SK-N-SH (cell line): ENCODE results near the gene JAG1. TPM values are rescaled to one million over a fixed set of nuclear protein-coding genes. Genes with fewer than 3 reads are reported as not detected.
A peak's percentile ranks its signal among the peaks of the same experiment; 100 is the strongest.

Source experiments
- CTCF ChIA-PET: fragments of 300-600, 350-600 bp; formaldehyde crosslinking; extraction: SDS; loops from one replicate; lab custom pipeline; 2021; lab: Yijun Ruan, JAX
- POLR2A ChIA-PET: fragments of 350-600 bp; sonication (Branson Sonifier 250); formaldehyde crosslinking; extraction: SDS; loops from one replicate; lab custom pipeline; 2020; ENCODE audit warnings: antibody characterized with exemption, inconsistent platforms; lab: Yijun Ruan, JAX
- DNase-seq: peaks from one replicate; pipeline ENCODE4 v3.0.0; 2012
- H2AFZ ChIP-seq: fragments of 200-600 bp; sonication (generic); 2 replicates; pipeline ENCODE4 v1.8.1; 2016; ENCODE audit warnings: antibody characterized with exemption, mild to moderate bottlenecking, low read depth
- H3F3A ChIP-seq: fragments of 200-600 bp; sonication (generic); replicated peaks from 2 replicates; pipeline ENCODE3; 2016; ENCODE audit warnings: antibody characterized with exemption, mild to moderate bottlenecking; ENCODE audit not compliant: insufficient read depth
- H3K27ac ChIP-seq, 2 experiments: fragments of 200-500 bp in 1 of 2; fragments of 200-600 bp in 1 of 2; sonication (Bioruptor generic) in 1 of 2; sonication (generic), shearing (Covaris generic) in 1 of 2; 2 replicates each; pipeline versions ENCODE4 v1.5.1 to v1.6.1; 2014 to 2016; ENCODE audit warnings: low read depth in 2 of 2, inconsistent platforms in 1 of 2, low read length in 1 of 2, mild to moderate bottlenecking in 1 of 2, mixed read lengths in 1 of 2
- H3K27me3 ChIP-seq: fragments of 200-600 bp; sonication (generic), shearing (Covaris generic); 2 replicates; pipeline ENCODE4 v1.6.1; 2016; ENCODE audit warnings: mixed run types; ENCODE audit not compliant: insufficient read depth
- H3K36me3 ChIP-seq, 2 experiments: fragments of 200-500 bp in 1 of 2; fragments of 200-600 bp in 1 of 2; sonication (Bioruptor generic) in 1 of 2; sonication (generic) in 1 of 2; replicated peaks in 1 of 2; 2 replicates each; pipeline versions ENCODE3 to v1.5.1; 2014 to 2016; ENCODE audit warnings: low read length in 1 of 2, mild to moderate bottlenecking in 1 of 2; ENCODE audit not compliant: insufficient read depth in 2 of 2, control insufficient read depth in 1 of 2
- H3K4me1 ChIP-seq, 2 experiments: fragments of 200-500 bp in 1 of 2; fragments of 200-600 bp in 1 of 2; sonication (Bioruptor generic) in 1 of 2; sonication (generic), shearing (Covaris generic) in 1 of 2; 2 replicates each; pipeline versions ENCODE4 v1.5.1 to v1.6.1; 2014 to 2016; ENCODE audit warnings: low read depth in 1 of 2, low read length in 1 of 2, mixed run types in 1 of 2; ENCODE audit not compliant: insufficient read depth in 2 of 2, control insufficient read depth in 1 of 2
- H3K4me2 ChIP-seq: fragments of 200-600 bp; sonication (generic), shearing (Covaris generic); 2 replicates; pipeline ENCODE4 v1.6.1; 2017; ENCODE audit warnings: mixed run types
- H3K4me3 ChIP-seq, 2 experiments: fragments of 200-500 bp in 1 of 2; fragments of 200-600 bp in 1 of 2; sonication (Bioruptor generic) in 1 of 2; sonication (generic), shearing (Covaris generic) in 1 of 2; 2 replicates each; pipeline versions ENCODE4 v1.5.1 to v1.8.1; 2014 to 2016; ENCODE audit warnings: low read depth in 2 of 2, inconsistent platforms in 1 of 2, low read length in 1 of 2, mild to moderate bottlenecking in 1 of 2, mixed read lengths in 1 of 2, moderate library complexity in 1 of 2
- H3K79me2 ChIP-seq: fragments of 200-600 bp; sonication (generic); 2 replicates; pipeline ENCODE4 v1.8.1; 2017; ENCODE audit warnings: mild to moderate bottlenecking; ENCODE audit not compliant: insufficient read depth
- H3K9ac ChIP-seq: fragments of 200-600 bp; sonication (generic); 2 replicates; pipeline ENCODE4 v1.6.1; 2017; ENCODE audit warnings: mixed run types
- H3K9me2 ChIP-seq: fragments of 200-600 bp; sonication (generic); 2 replicates; pipeline ENCODE4 v1.6.1; 2017; ENCODE audit warnings: mixed run types
- H3K9me3 ChIP-seq: fragments of 200-600 bp; sonication (generic); 2 replicates; pipeline ENCODE4 v1.6.1; 2017; ENCODE audit warnings: mixed run types, mild to moderate bottlenecking, moderate library complexity
- H4K20me1 ChIP-seq: fragments of 200-600 bp; sonication (generic); 2 replicates; pipeline ENCODE4 v1.6.1; 2017; ENCODE audit warnings: mild to moderate bottlenecking, mixed run types; ENCODE audit not compliant: insufficient read depth
- EP300 ChIP-seq, 2 experiments: IDR thresholded peaks; 2 replicates each; pipeline versions ENCODE4 v1.4.0 to v1.6.1; 2012; ENCODE audit warnings: borderline replicate concordance in 1 of 2, low read depth in 1 of 2, low read length in 1 of 2
- FOXM1 ChIP-seq: IDR thresholded peaks from 2 replicates; pipeline ENCODE4 v1.4.0; 2012; ENCODE audit warnings: low read depth, mild to moderate bottlenecking
- JUND ChIP-seq: IDR thresholded peaks from 2 replicates; pipeline ENCODE4 v1.4.0; 2012
- MXI1 ChIP-seq: IDR thresholded peaks from 2 replicates; pipeline ENCODE4 v1.6.1; 2012; ENCODE audit warnings: mild to moderate bottlenecking, low read depth, low read length, improper control_type of control experiment
- RAD21 ChIP-seq: IDR thresholded peaks from 2 replicates; pipeline ENCODE4 v1.6.1; 2012; ENCODE audit warnings: mild to moderate bottlenecking, low read length
- RFX5 ChIP-seq: IDR thresholded peaks from 2 replicates; pipeline ENCODE4 v1.6.1; 2012; ENCODE audit warnings: mild to moderate bottlenecking, improper control_type of control experiment, low read length
- WGBS: methylation state at CpG from one replicate; pipeline ENCODE4 v1.1.6; 2017; ENCODE audit warnings: low lambda C conversion rate; 5-methylcytosine and 5-hydroxymethylcytosine counted together
- polyA plus RNA-seq, 3 experiments: library from polyadenylated mRNA; depleted of rRNA; stranded (reverse); fragments of >200 nt; gene quantifications; 2 replicates each; pipeline ENCODE4 v1.2.3, GENCODE V29; 2012
- TF ChIP-seq, protein P1 (sequence below): IDR thresholded peaks from 2 replicates; pipeline ENCODE4 v1.4.0; 2012; ENCODE audit warnings: low read depth
- TF ChIP-seq, protein P2 (sequence below): IDR thresholded peaks from 2 replicates; pipeline ENCODE4 v1.4.0; 2012; ENCODE audit warnings: low read depth, borderline replicate concordance
- TF ChIP-seq, protein P3 (sequence below): fragments of 200-600 bp; sonication (generic); IDR thresholded peaks from 2 replicates; pipeline ENCODE4 v1.6.1; 2017; ENCODE audit warnings: antibody characterized with exemption, mild to moderate bottlenecking, moderate library complexity

JAG1 gene
- polyA plus RNA-seq, 1 of the 3 experiments (the other 2 are of a cell fraction) = 6.0 TPM

DNA sequence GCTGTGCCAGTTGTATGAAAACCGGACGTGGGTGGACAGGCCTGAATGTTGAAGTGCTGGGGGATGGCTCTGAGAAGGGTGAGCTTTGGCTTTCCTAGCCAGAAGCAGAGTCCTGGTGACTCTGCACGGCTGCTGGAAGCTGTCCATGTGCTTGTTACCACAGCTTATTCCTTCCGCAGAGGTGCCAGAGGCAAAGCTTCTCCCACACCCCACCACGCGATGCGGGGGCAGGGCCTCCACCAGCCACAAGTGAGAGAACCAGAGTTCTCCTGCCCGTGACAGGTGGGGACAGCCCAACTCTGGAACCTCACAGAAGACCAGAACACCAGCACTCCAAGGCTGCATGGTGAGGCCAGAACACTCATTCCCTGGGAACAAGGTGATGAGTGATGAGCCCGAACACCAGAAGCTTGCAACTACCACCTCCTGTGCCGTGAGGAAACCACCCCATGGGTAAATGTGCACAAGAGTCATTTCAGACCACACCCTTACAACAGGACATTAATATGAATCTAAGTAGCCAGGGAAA lies 36.7 kb downstream of the JAG1 start:
- Histone ChIP-seq H3F3A (peaks cover 36% of the 10 kb centered on the region), H3K27me3 (no peaks in the 10 kb centered on the region), H3K4me1 (peaks cover 20 to 28% of the 10 kb centered on the region in 2 experiments), H3K36me3 (peaks cover 38 to 42% of the 10 kb centered on the region in 2 experiments), H2AFZ (no peak overlapping the region), H3K4me3 (no peak overlapping the region), H3K9me2 (no peaks in the 10 kb centered on the region), H3K27ac (peak overlapping the region in 1 of 2 experiments; percentile 70; a peak in 1 of 4 replicates), H3K9me3 (no peaks in the 10 kb centered on the region), H3K9ac (no peak overlapping the region), H3K79me2 (peaks cover 13% of the 10 kb centered on the region), H4K20me1 (no peaks in the 10 kb centered on the region; the same call in 1 of the 2 replicates), H3K4me2 (no peak overlapping the region)
- DNase-seq = no peak
- POLR2A ChIA-PET = no interaction called here
- TF ChIP-seq, protein P1, sequence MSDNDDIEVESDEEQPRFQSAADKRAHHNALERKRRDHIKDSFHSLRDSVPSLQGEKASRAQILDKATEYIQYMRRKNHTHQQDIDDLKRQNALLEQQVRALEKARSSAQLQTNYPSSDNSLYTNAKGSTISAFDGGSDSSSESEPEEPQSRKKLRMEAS = no peak
- no peak for TF ChIP-seq RFX5
- no peak for TF ChIP-seq EP300 (IDR thresholded peaks at IDR 0.05; ENCODE audit: borderline replicate concordance in 1 of 2, low read depth in 1 of 2, low read length in 1 of 2)
- TF ChIP-seq MXI1 = no peak
- TF ChIP-seq, protein P2, sequence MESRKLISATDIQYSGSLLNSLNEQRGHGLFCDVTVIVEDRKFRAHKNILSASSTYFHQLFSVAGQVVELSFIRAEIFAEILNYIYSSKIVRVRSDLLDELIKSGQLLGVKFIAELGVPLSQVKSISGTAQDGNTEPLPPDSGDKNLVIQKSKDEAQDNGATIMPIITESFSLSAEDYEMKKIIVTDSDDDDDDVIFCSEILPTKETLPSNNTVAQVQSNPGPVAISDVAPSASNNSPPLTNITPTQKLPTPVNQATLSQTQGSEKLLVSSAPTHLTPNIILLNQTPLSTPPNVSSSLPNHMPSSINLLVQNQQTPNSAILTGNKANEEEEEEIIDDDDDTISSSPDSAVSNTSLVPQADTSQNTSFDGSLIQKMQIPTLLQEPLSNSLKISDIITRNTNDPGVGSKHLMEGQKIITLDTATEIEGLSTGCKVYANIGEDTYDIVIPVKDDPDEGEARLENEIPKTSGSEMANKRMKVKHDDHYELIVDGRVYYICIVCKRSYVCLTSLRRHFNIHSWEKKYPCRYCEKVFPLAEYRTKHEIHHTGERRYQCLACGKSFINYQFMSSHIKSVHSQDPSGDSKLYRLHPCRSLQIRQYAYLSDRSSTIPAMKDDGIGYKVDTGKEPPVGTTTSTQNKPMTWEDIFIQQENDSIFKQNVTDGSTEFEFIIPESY = no peak
- no peak for TF ChIP-seq RAD21
- 93% methylated on average over 10 of the region's 10 CpGs for WGBS
- CTCF ChIA-PET = interaction anchor here (0.6 to 1.5 kb wide), 3 partner anchors 9 to 1961 kb away, joined by 3 to 7 read pairs (median 3); no protein-coding TSS in a partner anchor

DNA sequence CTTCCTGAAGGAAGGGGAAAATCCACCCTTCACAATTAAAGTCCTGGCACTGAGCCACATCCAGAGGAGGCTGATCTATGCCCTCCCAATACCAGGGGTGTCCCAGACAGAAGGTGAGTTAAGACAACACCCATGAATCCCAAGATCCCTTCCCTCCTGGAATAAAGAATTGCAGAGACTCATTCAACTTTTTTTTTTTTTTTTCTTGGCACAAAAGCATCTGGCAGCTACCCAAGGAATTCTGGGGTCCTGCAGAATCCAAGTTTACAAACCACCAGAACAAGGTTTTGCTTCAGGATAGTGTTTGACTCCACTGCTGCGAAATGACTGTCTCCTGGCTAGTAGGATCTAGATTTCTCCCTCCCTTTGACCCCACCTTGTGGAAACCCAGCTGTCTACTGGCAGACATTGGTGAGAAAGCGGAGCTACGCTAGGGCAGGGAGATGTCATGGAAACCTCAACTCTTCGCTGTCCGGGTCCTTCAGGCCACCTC lies 37.4 kb downstream of the JAG1 start:
- no peak overlapping the region for H3K4me2 ChIP-seq
- WGBS = 93% methylated on average over 5 of the region's 5 CpGs
- no peaks in the 10 kb centered on the region for H3K27me3 ChIP-seq
- H3F3A ChIP-seq = peaks cover 33% of the 10 kb centered on the region
- H2AFZ ChIP-seq = no peak overlapping the region
- ChIA-PET POLR2A (no interaction called here), CTCF (interaction anchor here (0.6 to 1.5 kb wide), 3 partner anchors 9 to 1962 kb away, joined by 3 to 7 read pairs (median 3); partner anchors contain the start of gene JAG1)
- no peaks in the 10 kb centered on the region for H3K9me3 ChIP-seq
- no peak overlapping the region for H3K9ac ChIP-seq
- no peak for DNase-seq
- H3K4me3 ChIP-seq = no peak overlapping the region
- H3K36me3 ChIP-seq = peaks cover 31 to 34% of the 10 kb centered on the region in 2 experiments
- H3K79me2 ChIP-seq = peaks cover 13% of the 10 kb centered on the region
- H3K4me1 ChIP-seq = peaks cover 20 to 21% of the 10 kb centered on the region in 2 experiments
- H3K9me2 ChIP-seq = no peaks in the 10 kb centered on the region
- no peaks in the 10 kb centered on the region; the same call in 1 of the 2 replicates for H4K20me1 ChIP-seq
- no peak for TF ChIP-seq JUND
- TF ChIP-seq, protein P3, sequence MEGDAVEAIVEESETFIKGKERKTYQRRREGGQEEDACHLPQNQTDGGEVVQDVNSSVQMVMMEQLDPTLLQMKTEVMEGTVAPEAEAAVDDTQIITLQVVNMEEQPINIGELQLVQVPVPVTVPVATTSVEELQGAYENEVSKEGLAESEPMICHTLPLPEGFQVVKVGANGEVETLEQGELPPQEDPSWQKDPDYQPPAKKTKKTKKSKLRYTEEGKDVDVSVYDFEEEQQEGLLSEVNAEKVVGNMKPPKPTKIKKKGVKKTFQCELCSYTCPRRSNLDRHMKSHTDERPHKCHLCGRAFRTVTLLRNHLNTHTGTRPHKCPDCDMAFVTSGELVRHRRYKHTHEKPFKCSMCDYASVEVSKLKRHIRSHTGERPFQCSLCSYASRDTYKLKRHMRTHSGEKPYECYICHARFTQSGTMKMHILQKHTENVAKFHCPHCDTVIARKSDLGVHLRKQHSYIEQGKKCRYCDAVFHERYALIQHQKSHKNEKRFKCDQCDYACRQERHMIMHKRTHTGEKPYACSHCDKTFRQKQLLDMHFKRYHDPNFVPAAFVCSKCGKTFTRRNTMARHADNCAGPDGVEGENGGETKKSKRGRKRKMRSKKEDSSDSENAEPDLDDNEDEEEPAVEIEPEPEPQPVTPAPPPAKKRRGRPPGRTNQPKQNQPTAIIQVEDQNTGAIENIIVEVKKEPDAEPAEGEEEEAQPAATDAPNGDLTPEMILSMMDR = no peak
- no peak for TF ChIP-seq RAD21
- no peak for TF ChIP-seq RFX5
- TF ChIP-seq FOXM1 = no peak
- H3K27ac ChIP-seq = peak overlapping the region in 1 of 2 experiments; percentile 70; a peak in 1 of 4 replicates
